GM18505 (cell line): ENCODE measurements around the gene CHPT1.
"Not testable (repeated sequence)": the region's sequence is repeated elsewhere in the genome, so short reads cannot be mapped to it uniquely, and the experiment has no call there.

ENCODE experiments used
- ATAC-seq: cut with Tn5 transposase; IDR thresholded peaks from one replicate; pipeline ENCODE4 v1.9.1; 2021; ENCODE audit not compliant: unreplicated experiment
- POLR2A ChIP-seq: IDR thresholded peaks from 4 replicates; pipeline ENCODE4 v1.6.1; 2011; ENCODE audit warnings: borderline replicate concordance; ENCODE audit not compliant: insufficient read depth, insufficient read length; ENCODE audit errors: extremely low read depth

Gene CHPT1

DNA sequence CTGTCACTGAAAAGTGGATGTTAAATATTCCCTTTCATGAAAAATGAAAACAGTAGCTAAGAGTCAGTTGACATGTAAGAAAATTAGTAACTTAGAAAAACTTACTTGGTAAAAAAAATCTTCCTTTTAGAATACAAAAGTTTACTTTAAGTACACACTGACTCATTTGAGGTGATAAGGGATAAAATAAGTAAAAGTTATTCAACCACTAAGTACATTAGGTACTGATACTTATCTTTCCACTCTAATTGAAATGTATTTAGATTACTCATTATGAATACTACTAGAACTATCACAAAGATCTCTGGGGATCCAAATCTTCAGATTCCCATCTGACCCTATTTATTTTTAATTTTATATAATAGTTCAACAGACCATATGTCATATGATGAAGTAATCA, 29.7 kb downstream of the CHPT1 start:
- no peak for ATAC-seq
- TF ChIP-seq POLR2A, result no peak

DNA sequence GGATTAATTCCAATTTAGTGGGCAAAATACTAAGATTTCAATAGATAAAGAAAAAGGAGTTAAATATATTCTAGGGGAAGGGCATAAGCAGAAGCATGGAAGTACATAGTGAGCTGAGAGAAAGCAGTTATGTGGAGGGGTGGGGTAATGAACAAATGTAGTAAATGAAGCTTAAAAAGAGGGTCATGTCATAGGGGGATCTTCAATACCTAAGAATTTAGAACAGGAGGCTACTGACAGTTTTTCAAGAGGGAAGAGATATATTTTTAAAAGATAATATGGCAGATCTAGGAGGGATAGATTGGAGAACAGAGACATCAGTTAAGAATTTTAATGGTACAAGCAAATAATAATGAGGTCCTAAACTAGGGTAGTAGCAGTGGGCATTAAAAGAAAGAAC, 32.4 kb downstream of the CHPT1 start:
- no peak for ATAC-seq
- no peak for TF ChIP-seq POLR2A

DNA sequence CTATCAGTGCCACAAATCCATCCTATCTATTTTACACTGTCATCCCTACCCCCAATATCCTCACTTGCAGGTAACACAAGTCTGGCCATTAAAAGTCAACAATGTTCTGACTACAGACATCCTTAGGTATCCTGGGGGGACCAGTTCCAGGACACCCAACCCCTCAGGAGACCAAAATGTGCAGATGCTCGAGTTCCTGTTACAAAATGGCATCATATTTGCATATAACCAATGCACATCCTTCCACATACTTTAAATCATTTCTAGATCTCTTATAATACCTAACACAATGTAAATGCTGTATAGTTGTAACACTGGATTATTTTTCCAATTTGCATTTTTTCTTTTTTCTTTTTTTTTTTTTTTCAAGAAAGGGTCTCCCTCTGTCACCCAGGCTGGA, 34.9 kb downstream of the CHPT1 start:
- TF ChIP-seq POLR2A, result no peak

DNA sequence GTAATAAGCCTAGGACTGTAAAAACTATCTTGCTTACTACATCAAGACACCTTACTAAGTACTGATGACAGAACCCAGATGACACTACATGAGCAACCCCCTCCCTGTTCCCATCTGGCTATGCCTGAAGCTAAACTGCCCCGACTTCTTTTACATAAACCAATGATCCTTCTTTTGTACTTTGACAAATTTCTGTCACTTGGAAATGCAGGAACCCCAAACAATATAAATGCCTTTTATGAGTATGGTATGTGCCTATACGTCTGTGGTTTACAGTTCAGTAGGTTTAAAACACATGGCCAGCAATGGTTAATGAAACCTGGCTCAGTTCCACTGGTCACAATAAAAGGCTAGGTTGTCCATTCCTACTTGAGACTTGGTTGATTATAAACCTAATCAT, 35.7 kb downstream of the CHPT1 start:
- no peak for ATAC-seq
- no peak for TF ChIP-seq POLR2A

More for the DNA sequence above, 34.9 kb downstream of the CHPT1 start:
- ATAC-seq, result no peak

DNA sequence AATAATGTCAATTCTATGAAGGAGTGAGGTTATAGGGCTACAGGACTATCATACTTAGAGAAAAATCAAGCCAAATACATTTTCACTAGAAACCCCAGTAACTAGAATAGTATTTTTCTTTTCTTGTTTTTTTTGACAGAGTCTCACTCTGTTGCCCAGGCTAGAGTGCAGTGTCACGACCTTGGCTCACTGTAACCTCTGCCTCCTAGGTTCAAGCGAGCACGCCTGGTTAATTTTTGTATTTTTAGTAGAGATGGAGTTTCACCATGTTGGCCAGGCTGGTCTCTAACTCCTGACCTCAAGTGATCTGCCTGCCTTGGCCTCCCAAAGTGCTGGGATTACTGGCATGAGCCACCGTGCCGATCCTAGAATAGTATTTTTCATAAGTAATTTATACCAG, 37.0 kb downstream of the CHPT1 start:
- ATAC-seq, result not testable (repeated sequence)

DNA sequence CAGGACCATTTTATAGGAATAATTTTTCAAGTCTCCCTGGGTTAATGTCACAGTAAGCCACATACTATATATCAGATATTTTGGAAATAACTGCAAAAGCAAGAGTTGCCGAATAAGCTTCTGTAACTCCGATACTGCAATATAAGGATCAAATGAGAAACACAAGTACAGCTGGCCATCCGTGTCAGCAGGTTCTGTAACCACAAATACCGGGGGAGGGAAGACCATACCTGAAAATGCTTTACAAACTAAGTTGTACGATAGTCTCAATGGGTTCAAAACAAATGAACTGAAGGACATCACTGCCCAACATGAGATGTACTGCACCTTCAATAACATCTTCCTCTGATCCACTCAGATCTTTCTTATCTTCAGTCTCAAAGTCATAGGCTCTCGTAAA, 40.0 kb downstream of the CHPT1 start:
- ATAC-seq, result no peak
- no peak for TF ChIP-seq POLR2A

DNA sequence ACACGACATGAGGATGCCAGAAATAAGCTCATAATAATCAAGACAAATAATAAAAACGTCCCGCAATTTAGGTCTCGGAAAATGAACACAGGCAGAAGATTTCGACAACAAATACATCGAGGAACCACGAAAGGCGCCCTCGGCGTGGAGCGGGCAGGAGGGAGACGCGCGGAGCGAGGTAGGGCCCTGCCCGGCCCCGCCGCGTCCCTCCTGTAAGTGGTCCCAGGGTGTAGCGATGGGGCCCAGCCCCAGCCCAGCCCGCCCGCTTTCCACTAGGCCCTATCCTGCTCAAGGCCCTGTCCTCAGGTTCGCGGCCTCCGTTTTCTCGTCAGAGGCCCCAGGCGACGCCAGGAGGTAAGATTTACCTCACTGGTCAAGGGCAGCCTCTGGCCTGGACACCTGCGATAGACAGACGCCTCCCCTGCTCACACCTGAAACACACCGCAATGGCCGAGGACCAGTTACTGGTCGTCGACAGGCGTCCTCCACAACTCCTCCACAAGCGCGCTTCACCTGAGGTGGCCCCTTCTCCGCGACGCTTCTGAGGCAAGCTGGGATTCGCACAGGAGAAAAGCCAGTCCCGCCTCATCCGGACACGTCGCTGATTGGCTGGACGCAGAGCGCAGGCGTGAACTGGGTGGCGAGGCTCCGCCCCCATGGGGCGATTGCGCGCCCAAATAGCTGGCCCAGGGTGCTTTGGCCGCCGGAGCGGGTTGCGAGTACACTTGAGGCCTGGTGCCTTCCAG, 41.7 kb downstream of the CHPT1 start, which contains the start of gene SYCP3:
SYCP3 (minus strand) TSS at position 543 of the 746 bp plus-strand sequence. CDS start 1,527 bp downstream, outside the sequence.
- no peak for TF ChIP-seq POLR2A
- no peak for ATAC-seq

DNA sequence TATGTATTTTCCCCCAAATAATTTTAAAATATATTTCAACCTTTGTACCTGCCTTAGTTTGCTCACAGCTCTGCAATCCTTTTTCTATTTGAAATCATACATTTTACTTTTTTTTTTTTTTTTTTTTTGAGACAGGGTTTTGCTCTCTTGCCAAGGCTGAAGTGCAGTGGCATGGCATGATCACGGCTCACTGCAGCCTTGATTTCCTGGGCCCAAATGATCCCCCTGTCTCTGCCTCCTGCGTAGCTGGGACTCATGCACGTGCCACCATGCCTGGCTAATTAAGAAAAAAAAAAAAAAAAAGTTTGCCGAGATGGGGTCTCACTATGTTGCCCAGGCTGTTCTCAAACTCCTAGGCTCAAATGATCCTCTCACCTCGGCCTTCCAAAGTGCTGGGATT, 43.1 kb downstream of the CHPT1 start:
- no peak for ATAC-seq
- no peak for TF ChIP-seq POLR2A

DNA sequence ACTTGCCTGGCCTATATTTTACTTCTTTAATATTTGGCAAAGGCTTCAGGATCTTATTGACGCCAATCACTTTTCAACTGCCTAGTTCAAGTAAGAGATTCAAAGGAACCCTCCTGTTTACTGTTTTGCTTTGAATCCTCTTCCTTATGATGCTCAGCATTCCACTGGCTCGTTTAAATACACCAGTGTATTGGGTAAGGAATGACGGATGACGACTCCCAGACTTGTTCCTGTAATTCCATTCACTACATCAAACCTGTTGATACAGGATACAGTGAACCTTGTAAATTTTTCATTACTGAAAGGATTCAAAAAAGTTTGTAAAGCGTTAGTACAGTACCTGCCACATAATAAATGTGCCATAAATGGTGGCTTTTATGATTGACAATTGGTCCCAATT, 43.5 kb downstream of the CHPT1 start:
- TF ChIP-seq POLR2A, result no peak
- ATAC-seq, result no peak

DNA sequence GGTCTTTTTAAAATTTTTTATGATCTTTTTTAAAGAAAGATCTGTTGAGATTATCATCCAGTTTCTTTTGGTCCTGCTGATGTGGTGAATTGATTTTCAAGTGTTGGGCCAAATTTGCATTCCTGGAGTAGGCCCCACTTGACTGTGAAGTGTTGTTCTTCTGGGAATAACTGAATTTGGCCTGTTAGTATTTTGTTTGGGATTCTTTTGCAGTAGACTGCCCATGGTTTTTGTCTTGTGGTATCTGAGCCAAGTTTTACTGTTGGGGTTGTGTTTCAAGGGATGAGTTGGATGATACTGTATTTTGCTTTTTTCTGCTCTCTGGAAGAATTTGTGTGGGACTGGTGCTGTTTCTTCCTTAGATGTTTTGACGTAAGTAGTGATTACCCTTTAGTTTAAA, 45.8 kb downstream of the CHPT1 start:
- TF ChIP-seq POLR2A, result no peak
- peak; percentile 8 for ATAC-seq

DNA sequence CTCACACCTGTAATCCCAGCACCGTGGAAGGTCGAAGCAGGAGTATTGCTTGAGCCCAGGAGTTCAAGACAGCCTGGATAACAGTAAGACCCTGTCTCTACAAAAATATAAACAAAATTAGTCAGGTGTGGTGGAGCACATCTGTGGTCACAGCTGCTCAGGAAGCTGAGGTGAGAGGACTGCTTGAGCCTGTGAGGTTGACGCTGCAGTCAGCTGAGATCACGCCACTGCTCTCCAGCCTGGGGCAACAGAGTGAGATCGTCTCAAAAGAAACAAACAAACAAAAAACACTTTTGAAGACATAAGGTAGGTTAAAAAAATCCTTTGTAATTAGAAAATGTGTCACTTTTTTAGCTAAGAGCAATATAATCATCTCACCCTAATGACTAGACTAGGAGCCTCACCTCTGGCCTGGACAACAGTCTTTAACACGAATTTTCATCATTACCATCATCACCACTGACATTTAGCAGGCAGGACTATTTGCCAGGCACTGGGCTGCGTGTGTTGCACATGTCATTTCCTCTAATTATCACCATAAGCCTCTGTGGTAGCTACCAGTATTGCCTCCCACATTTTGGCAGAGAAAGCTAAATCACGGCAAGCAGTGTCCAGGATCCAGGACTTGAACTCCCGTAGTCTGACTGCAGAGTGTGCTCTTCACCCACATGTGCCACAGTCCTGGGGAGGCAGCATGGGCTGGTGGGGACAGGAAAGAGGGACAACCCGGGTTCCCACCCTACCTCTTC, 46.5 kb downstream of the CHPT1 start:
- peak; percentile 94 for ATAC-seq

DNA sequence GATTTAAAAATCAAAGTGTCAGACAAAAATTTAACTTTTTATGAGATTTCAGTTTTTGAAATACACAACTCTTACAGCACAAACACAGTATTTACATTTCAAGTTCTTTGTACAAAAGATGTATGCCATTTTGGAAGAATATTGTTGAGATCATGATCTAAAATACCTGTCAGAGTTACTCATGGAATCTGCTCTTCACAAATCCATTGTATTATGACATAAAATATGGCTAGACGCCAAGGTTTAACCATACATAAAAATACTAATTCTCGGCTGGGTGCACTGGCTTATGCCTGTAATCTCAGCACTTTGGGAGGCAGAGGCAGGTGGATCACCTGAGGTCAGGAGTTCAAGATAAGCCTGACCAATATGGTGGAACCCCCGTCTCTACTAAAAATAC, 48.0 kb downstream of the CHPT1 start:
- no peak for TF ChIP-seq POLR2A
- no peak for ATAC-seq

More for the DNA sequence above, 46.5 kb downstream of the CHPT1 start:
- peak; percentile 9 for TF ChIP-seq POLR2A

DNA sequence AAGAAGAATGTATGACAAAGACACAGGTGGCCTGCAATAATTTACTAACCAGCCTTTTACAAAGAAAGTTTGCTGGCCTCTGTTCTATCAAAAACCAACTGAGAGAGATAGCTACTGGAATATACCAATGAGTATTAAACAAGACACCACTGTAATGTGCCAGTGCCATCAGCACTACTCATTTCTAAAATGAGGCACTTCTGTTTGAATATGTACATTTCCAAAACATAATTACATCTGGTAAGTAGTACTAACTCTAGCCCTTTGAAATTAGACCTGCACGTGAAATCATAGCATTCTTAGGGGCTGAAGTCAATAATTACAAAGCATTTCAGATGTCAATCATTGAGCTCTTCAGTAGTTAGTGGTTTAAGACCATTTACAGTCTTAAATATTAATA, 48.8 kb downstream of the CHPT1 start:
- TF ChIP-seq POLR2A, result no peak
- ATAC-seq, result no peak

DNA sequence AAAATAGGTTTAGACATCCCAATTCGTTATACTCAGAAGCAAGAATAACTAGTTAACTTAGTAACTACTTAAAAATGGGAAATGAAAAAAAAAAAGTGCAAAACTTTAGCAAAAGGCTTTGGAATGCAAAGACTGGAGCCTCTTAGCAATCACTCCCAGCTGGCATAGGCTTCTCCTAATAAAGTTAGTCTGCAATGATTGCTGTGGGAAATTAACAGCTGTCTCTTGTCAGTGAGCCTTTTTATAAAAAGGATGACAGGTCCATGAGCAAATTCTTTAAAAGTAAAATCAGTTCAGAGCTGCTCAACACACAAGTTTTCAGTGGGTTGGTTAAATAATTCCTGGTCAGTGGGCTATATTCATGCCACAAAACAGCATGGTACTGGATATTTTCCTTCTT, 49.2 kb downstream of the CHPT1 start:
- TF ChIP-seq POLR2A, result no peak
- no peak for ATAC-seq

DNA sequence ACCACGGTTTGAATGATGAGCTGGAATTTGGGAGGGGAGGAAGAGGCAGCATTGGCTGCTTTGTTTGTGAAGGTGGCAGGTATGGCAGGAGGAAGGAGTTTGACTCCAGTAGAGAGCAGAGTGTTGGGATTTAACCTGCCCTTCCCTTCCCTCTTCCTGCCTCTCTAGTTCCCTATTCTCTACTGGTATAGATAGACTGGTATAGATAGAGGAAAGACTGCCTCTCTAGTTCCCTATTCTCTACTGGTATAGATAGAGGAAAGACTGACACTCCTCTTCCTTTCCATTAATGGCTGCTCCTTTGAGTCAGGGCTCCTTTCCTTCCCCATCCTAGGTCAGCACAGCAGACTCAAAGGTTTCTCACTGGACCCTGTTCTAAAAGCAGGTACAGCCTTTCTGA, 50.3 kb downstream of the CHPT1 start:
- ATAC-seq, result no peak
- TF ChIP-seq POLR2A, result no peak

DNA sequence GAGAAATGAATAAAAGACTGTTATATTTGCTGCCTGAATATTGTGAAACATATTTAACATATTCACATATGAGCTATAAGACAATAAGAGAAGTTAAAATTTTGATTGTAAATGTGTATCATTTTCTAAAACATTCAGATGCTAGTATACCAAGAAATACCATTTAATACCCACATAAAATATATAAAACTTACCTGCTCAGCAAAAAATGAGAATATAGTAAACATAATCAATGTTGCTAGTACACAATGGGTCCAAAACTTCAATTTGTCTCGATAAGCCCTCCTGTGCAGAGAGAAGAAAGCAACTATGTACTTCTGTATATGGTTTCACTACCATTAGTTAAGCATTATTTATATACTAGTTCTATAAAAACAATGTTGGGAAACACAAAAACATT, 51.5 kb downstream of the CHPT1 start:
- no peak for TF ChIP-seq POLR2A
- ATAC-seq, result no peak
